GM18508 (cell line): ENCODE measurements around the gene IPO9.
"Not testable (repeated sequence)": the region's sequence is repeated elsewhere in the genome, so short reads cannot be mapped to it uniquely, and the experiment has no call there.

Experiments used
- ATAC-seq: cut with Tn5 transposase; IDR thresholded peaks from one replicate; pipeline ENCODE4 v1.9.1; 2021; ENCODE audit warnings: moderate number of reproducible peaks; ENCODE audit not compliant: insufficient read depth, unreplicated experiment

IPO9 gene

GRCh38 chr1:201900476-201900875 is 71.5 kb downstream of the IPO9 start:
- ATAC-seq = no peak

DNA sequence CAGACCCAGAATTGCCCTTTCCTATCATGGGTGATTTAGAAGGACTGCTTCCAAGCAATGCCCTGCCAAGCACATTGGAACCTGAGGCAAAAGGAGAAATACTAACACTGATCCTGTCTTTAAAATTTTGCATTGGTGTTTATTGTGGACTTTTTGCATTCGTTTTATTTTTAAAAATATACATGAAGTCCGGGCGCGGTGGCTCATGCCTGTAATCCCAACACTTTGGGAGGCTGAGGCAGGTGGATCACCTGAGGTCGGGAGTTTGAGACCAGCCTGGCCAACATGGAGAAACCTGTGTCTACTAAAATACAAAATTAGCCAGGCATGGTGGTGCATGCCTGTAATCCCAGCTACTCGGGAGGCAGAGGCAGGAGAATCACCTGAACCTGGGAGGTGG is 72.1 kb downstream of the IPO9 start:
- ATAC-seq = not testable (repeated sequence)

GRCh38 chr1:201902198-201902597 is 73.2 kb downstream of the IPO9 start:
- ATAC-seq = no peak

DNA sequence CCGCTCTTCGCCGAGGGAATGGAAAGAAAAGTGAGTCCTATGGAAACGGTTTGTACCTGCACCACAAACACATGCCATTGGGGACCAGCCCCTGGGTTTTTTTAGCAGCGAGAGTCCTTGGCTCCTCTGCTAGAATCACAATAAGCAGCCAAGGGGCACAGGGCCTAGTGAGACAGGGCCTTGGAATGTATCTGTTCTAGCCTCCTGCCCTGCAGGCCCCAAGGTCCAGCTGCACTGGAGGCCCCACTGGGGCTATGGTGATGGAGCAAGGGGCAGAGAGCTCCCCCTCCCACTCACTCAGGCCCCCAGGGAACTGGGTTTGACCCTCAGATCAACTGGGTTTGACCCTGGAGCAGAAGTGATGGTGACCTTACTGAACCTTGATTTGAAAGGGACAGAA is 74.2 kb downstream of the IPO9 start:
- no peak for ATAC-seq

GRCh38 chr1:201904579-201904978 is 75.6 kb downstream of the IPO9 start:
- no peak for ATAC-seq

GRCh38 chr1:201905234-201905890 is 76.4 kb downstream of the IPO9 start:
- ATAC-seq = no peak

- ATAC-seq = no peak
These were observed 77.4 kb downstream of the IPO9 start for GRCh38 chr1:201906336-201906735.

DNA sequence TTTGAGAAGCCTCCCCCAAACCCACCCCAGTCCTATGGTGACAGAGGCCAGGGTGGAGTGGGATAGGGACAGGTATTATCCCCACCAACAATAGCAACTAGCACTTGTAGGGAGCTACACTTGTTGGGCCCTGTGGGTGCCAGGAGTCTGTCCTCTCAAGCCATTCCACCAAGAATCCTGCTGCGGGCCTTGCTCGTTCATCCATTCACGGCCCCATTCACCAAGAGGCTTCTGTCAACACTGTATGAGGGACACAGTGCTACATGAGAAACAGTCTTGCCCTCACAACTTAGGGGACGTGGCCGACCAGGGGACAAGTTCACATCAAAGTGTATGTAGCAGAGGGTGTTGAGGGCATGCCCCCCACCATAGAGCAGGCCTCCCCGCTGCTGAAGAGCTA is 78.7 kb downstream of the IPO9 start:
- no peak for ATAC-seq

- ATAC-seq = no peak
These were observed 83.0 kb downstream of the IPO9 start for GRCh38 chr1:201911826-201912571.

DNA sequence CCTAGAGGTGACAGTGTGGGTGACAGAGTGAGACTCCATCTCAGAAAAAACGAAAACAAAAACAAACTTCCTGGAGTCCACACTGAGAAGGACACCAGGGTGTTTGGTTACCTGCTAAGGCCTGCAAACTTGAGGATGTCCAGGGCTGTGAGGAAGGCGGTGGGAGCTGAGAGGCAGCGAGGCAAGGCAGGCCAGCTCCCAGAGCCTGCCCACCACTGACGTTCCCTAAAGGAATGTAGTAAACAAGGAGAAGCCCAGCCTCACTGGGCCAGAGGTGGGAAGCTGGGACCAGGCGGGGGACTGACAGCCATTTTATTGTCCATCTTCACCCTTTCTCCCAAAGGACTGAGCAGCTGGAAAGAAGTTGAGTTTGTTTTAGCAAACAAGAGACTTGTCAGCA is 83.9 kb downstream of the IPO9 start:
- no peak for ATAC-seq

GRCh38 chr1:201914456-201915235 is 85.7 kb downstream of the IPO9 start:
- no peak for ATAC-seq

DNA sequence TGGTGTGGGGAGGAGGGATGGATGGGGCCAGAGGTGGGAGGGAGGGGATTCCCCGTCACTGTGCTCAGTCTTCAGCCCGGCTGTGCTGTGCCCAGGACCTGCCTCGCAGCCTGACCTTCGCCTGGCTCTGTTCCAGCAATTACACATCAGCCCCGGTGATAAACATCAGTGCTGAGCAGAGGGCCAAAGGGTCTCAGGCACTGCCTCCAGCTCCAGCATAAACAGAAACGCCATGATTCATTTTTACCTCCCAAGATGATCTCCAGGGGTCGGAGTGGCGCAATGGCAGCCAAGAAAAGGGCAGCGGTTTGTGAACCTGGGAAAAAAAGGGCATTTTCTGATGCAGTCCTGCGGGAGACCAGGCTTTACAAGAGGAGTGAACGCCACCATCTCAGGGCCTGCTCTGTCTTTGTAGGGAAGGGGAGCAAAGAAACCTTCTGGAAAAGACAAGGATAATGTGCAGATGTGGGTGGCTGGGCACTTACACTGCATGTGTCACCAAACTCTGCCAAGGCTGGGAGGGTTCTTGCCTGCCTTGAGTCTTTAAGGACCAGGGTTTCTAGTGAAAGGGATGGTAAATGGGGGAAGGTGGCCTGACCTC is 87.8 kb downstream of the IPO9 start:
- no peak for ATAC-seq

DNA sequence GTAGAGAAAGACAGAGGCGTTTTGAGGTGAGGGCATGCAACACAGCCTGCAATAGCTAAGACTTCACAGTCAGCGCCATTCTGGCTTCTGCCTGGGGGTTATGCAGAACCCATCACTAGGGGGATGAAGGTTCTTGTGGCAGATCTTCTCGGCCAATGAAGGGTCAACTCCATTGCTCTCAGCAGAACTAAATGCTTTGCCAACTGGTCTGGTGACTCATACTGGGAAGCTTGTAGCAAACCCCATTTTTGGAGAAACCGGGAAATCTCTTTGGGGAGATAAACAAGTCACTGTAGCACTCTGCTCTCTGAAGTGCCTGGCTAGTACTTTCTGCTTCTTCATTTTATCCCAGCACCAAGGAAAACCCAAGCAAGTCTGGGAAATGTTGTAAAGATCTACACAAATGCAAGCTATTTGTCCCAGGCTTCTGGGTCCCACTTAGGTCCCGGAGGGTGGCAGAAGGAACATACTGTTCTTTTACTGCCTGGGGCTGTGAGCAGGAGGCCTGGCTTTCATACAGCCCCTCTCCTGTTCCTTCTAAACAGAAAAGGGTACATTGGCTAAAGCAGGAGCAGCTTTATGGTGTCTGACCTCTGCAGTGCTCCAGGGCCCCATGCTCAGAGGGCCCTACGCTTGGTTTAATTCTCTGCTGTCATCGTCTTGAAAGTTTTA is 88.5 kb downstream of the IPO9 start:
- no peak for ATAC-seq

DNA sequence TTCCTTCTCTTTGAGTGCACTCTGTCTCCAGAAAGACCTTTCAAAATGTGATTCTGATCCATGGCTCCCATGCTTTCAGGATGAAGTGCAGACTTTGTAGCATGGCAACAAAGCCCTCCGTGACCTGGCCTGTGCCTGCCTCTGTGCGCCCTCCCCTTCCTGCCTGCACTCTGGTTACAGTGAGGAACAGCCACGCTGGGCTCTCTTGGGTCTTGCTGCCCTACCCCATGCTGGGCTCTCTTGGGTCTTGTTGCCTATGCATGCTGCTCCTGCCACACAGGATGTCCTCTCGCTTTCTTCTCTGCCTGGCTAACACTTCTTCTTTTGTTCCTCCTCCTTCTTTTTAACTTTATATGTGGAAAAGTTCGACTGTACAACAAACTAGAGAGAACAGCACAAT is 89.4 kb downstream of the IPO9 start:
- ATAC-seq = no peak

- ATAC-seq = no peak
These were observed 93.1 kb downstream of the IPO9 start for GRCh38 chr1:201921952-201922558.

GRCh38 chr1:201925301-201925567 is 96.3 kb downstream of the IPO9 start:
- no peak for ATAC-seq

DNA sequence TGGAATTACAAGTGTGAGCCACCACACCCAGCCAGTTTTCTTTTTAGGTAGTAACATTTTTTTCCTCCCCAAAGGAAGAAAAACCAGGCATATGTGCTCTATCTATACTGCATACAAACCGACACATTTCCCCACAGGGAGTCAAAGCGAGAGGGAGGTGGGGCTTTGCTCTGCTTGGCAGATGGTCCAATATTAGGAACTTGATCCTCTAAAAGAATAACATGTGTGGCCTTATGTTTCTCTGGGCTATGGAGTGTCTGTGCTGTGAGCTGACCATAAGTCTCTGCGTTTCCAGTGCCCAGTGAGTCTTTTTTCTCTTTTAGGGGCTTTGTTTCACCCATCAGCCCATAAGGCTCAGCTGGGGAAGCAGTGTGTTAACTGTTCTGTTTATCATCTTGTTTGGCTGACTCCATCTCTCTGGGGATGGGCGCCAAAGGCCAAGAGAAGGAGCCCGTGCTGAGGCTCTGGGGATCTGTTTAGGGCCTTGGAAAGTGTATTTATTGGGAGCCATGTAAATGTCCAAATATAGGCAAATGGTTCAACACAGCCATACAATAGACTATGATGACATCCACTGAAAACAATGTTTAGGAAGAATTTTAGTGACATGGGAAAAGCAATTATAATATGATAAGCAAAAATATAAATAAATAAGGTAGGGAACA is 97.2 kb downstream of the IPO9 start:
- no peak for ATAC-seq

DNA sequence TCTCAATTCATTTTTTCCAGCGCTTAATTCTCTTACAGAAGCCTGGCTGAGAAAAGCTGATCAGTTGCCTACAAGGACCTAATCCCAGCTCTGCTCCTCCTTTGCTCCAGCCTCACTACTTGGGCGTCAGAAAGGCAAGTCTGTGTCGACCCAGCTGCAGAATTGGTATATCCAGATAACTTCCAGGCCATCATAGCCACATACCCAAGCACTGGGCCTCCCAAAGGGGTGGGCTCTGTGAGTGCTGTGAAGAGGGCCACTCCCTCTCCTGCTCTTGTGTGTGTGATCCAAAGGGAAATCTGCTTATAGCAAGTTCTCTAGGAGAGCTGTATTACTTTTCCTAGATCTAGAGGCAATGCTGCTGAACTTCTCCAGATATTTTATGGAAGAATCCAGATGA is 99.3 kb downstream of the IPO9 start:
- ATAC-seq = no peak

DNA sequence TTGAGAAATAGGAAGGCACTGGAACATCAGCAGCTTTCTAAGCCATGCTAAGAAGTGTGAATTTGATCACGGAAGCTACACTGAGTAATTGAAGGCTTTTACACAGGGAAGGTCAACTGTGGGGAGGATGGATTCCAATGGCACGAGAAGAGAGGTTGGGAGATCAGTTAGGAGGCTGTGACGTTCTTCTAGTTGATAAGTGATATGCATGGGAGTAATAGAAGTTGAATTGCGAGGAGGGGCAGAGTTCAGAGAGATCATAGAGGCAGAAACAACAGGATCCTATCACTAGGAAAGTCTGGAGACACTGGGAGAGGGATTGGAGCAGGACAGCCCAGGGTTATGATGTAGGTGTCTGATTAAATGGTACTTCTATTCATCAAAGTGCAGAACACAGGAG is 101.2 kb downstream of the IPO9 start:
- ATAC-seq = no peak

GRCh38 chr1:201930803-201931202 is 101.8 kb downstream of the IPO9 start:
- ATAC-seq = no peak
